ENCODE measurements around the gene MEP1B.
"Not testable (repeated sequence)": the region's sequence is repeated elsewhere in the genome, so short reads cannot be mapped to it uniquely, and the experiment has no call there.

MEP1B gene

GRCh38 chr18:32209685-32210445 lies 20.0 kb downstream of the MEP1B start:
- no peak for DNase-seq

- no peak for DNase-seq
Measured at GRCh38 chr18:32213693-32214092, 23.9 kb downstream of the MEP1B start.

DNA sequence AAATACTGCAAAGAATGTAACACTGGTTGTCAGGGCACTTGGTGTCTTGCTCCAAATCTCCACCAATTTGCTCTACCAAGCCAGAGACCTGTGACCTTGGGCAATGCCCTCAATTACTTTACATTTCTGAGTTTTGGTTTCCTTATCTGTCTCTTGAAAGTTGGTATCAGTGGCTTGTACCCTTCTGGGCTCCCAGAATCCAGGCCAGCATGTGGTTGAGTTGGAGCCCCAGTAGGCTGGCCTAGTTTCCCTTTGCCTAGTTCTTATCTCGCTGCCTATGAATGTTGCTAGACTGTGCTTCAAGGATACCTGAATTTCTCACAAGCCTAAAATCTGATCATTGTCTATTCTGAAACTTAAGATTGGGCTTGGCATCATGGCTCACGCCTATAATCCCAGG lies 26.6 kb downstream of the MEP1B start:
- no peak for DNase-seq

- DNase-seq: no peak
Measured at GRCh38 chr18:32219431-32220018, 29.7 kb downstream of the MEP1B start.

DNA sequence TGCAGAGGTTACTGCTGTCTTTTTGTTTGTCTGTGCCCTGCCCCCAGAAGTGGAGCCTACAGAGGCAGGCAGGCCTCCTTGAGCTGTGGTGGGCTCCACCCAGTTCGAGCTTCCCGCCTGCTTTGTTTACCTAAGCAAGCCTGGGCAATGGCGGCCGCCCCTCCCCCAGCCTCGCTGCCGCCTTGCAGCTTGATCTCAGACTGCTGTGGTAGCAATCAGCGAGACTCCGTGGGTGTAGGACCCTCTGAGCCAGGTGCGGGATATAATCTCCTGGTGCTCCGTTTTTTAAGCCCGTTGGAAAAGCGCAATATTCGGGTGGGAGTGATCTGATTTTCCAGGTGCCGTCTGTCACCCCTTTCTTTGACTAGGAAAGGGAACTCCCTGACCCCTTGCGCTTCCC lies 43.5 kb downstream of the MEP1B start:
- DNase-seq: not testable (repeated sequence)

DNA sequence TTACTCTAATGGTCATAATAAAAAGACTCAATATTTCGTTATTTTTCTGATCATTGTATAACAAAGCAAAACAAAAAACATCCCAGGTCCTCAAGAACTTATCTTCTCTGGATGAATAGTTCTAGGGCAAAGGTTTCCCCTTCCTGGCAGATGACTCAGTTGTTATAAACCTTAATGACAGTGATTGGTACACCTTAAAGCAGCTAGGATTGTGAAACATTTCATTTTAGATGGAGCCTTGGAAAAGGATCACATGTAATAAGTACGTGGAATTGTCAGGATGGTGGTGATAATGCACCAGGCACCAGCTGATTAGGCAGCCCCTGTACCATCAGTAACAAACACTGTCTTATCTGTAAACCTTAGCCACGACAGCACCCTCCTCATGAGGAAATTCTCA lies 47.2 kb downstream of the MEP1B start:
- no peak for DNase-seq

DNA sequence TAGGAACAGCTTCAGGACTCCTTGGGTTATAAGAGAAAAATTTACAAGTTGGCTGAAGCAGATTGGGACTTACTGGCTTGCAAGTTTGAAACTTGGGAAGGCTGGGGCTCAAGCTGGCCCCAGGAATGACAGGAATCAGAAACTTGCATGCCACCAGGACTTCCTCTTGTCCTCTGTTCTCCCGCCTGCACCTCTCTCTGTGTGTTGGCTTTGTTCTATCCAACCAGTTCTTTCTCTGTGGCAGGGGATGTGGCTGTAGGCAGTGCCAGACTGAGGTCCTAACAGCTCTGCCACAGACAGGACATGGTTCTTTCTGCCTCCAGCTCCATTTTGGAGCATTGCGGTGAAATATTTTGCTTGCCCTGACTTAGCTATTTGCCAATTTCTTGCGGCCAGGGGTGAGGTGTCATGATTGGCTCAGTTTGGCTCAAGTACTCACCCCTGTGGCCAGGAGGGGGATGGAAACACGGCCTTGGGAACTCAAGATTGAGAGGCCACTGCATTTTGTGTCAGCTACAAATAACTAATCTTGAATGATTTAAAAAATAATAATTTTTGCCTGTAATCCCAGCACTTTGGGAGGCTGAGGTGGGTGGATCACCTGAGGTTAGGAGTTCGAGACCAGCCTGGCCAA lies 48.9 kb downstream of the MEP1B start:
- no peak for DNase-seq

GRCh38 chr18:32242395-32242794 lies 52.6 kb downstream of the MEP1B start:
- DNase-seq: no peak

GRCh38 chr18:32243358-32243757 lies 53.5 kb downstream of the MEP1B start:
- no peak for DNase-seq

- no peak for DNase-seq
Measured at GRCh38 chr18:32244881-32245280, 55.0 kb downstream of the MEP1B start.

DNA sequence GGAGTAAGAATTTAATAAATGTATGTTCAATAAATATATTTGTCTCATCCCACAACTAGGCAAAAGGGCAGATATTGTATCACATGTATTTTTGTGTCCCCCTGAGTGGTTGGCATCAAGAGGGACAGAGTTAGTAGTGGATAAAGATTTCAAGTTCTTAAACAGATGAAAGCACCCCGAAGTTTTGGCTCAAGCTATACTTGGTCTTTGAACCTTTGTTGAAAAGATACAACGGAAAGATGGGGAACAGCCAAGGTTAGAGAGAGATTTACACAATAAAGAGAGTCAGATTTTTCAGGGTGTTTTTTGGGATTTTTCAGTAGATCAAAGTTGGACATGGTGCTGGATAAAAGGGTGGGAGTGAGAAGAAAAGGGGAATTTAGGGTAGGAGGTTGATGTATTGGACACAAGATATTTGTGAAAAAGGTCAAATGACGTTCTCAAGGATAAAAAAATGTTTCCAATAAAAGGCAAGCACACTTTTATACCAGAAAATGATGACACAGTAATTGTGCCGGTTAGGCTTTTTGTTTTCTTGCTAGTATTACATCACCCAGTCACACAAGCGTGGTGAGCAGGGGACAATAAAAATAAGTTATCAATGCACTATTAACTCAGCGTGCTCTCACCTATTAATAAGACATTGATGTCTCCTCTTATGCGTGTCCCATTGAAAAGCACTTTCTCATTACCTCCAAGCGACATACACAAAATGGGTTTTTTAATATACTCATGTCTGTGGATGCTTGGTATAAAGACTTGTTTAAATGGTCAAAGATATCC lies 59.5 kb downstream of the MEP1B start:
- DNase-seq: no peak

DNA sequence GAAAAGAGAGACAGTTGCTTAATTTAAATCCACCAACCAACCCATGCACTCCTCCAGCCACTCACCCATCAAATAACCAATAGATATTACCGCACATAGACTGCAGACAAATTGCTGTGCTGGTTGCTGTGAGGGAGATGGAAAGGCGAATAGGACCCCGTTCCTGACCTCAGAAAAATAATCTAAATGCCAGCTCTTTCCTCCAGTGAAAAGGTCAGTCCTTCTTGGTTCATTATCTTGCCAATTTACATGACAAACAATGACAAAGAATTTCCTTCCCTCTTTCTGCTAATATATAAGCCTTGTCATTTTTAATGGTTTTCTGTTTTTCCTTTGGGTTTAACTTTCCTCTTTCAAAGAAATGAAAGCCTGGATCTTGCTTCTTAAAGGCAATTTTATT lies 61.6 kb downstream of the MEP1B start:
- DNase-seq: no peak

DNA sequence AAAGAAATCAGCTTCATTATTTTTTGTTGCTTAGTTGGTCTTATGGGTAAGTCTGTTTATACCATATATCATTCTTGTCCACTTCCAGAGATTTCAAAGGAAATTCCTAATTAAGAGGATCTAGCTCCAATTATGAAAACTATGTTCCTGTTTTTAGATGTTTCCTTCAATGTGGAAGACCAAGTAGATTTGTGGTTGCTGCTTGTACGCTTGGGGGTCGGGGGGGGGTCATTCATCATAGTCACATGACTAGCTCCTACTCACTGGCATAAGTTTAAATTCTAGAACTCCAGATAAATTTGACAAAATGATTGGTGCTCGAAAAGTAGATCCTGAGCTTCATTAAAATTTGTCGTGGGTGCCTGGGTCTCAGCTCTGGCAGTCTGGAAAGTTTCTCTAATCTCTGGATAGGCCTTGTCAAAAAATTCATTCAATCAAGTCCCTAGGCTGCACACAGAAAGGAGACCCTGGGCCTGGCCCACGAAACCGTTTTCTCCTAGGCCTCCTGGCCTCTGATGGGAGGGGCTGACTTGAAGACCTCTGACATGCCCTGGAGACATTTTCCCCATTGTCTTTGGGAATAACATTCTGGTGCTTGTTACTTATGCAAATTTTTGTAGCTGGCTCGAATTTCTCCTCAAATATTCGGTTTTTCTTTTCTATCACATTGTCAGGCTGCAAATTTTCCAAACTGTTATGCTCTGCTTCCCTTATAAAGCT lies 62.5 kb downstream of the MEP1B start:
- DNase-seq: no peak

GRCh38 chr18:32255570-32255969 lies 65.7 kb downstream of the MEP1B start:
- DNase-seq: no peak

DNA sequence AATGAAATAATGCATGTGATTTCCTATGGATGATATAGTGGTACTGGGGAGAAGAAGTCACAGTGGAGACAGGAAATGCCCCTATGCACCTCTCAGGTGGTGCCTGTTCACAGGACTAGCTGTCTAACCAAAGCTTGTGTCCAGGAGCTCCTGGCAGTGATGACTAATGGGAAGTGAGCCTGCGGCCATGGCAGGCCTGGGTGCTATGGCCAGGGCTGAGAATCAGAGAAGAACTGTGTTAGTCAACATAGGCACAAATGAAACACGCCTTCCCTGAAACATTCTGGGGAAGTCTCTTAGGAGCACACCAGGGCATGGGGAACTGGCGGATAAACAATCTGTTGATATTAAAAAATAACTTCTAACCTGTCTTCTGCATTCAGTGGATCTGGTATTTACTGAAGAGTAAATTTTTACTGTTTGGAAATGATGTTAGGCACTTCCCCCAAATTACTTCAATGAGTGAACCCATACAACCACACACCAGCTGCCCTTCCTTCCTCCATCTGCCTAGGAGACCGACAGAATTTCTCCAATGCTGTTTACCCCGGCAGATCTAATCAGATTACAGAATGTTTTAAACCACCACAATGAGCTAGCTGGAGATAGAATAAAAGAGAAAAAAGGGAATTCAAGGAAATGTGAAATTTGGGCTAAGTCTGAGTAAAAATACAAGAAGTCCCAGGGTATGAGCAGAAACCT lies 67.4 kb downstream of the MEP1B start:
- DNase-seq: no peak

DNA sequence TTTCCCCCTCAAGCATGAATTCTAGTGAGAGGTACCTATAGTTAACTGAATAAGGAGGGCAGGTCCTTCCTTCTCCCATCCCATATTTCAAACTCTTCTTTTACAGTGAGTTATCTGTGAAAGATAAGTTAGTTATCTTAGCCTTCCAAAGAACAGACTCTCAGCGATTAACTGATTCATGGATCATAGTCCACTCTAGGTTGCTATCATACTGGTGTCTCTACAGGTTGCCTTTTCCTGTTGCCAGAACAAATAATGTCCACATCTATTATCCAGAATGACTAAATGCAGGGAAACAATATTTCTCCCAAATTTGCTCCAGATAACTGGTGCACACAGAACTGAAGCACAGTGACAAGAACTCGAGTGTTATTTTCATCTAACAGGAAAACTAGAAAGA lies 68.3 kb downstream of the MEP1B start:
- DNase-seq: no peak

- DNase-seq: no peak
Measured at GRCh38 chr18:32258558-32259204, 68.8 kb downstream of the MEP1B start.

DNA sequence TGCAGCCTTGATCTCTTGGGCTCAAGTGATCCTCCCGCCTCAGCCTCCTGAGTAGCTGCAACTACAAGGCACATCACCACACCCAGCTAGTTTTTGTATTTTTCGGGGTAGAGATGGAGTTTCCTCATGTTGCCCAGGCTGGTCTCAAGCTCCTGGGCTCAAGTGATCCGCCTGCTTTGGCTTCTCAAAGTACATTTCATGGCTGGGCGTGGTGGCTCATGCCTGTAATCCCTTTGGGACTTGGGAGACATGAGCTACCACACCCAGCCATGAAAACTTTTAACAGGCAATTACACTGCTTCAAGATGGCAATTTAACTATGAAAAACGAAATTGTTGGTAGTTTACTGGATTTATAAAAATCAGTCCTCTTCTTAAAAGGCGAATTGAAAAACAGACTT lies 69.7 kb downstream of the MEP1B start:
- no peak for DNase-seq

DNA sequence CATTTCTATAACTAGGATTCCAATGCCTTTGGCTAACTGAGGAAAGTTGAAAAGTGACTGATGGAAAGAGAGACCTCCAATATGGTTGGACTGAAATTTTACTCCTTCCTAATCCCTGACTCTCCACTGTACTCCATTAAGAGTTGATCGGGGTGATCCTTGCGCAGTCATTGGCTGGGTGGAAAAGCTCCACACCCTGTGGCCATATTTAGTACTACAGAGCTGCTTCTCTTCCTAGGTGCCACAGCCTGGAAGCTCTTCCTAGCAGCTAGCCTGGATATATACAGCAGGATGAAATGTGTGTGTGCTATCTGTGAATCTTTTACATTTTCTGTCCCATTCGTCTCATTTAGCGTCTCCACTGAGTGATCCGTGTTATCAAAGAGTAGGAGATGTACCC lies 71.2 kb downstream of the MEP1B start:
- DNase-seq: no peak

GRCh38 chr18:32262092-32262491 lies 72.3 kb downstream of the MEP1B start:
- DNase-seq: no peak

- no peak for DNase-seq
Measured at GRCh38 chr18:32264401-32264800, 74.6 kb downstream of the MEP1B start.

GRCh38 chr18:32267463-32267862 lies 77.6 kb downstream of the MEP1B start:
- DNase-seq: no peak

Data from NCI-H748 treated with DMSO at 0.1 percent for 48 hours (cell line).